Tibial nerve (tissue), 4 donors: ENCODE data around the gene PNPLA5. TPM values are rescaled to one million over a fixed set of nuclear protein-coding genes. Genes with fewer than 3 reads are reported as not detected.

Source experiments
- DNase-seq, 2 donors: peaks; one replicate each; pipeline ENCODE4 v3.0.0-alpha.2; 2019; ENCODE audit warnings: low spot score in 2 of 2
- H3K27ac ChIP-seq, 4 donors: fragments of 200-600 bp; sonication (generic) in 3 of 4; one replicate each; pipeline ENCODE4 v1.5.1; 2017 to 2019; ENCODE audit warnings: mild to moderate bottlenecking in 1 of 4
- H3K27me3 ChIP-seq, 2 donors: fragments of 200-600 bp; sonication (generic) in 1 of 2; one replicate each; pipeline versions ENCODE4 v1.5.1 to v1.6.0; 2017 to 2019
- H3K36me3 ChIP-seq, 3 donors: fragments of 200-600 bp; sonication (generic); one replicate each; pipeline ENCODE4 v1.5.1; 2018 to 2019
- H3K4me1 ChIP-seq, 4 donors: fragments of 200-600 bp; sonication (generic) in 3 of 4; one replicate each; pipeline ENCODE4 v1.5.1; 2017 to 2019
- H3K4me3 ChIP-seq, 4 donors: fragments of 200-600 bp; sonication (generic) in 3 of 4; one replicate each; pipeline ENCODE4 v1.5.1; 2017 to 2019; ENCODE audit warnings: mild to moderate bottlenecking in 1 of 4, moderate library complexity in 1 of 4
- H3K9me3 ChIP-seq, 4 donors: fragments of 200-600 bp; sonication (generic) in 3 of 4; one replicate each; pipeline ENCODE4 v1.5.1; 2017 to 2019
- CTCF ChIP-seq, 5 experiments: fragments of 200-600 bp in 3 of 5; fragments of 450-650 bp in 2 of 5; sonication (generic) in 3 of 5; IDR thresholded peaks; one replicate each; pipeline ENCODE4 v1.5.1; 2016 to 2019; ENCODE audit warnings: antibody characterized with exemption in 5 of 5, mild to moderate bottlenecking in 3 of 5, moderate library complexity in 2 of 5
- EP300 ChIP-seq, 2 donors: sonication (generic); formaldehyde crosslinking; IDR thresholded peaks; one replicate each; pipeline ENCODE4 v1.6.1; 2017; ENCODE audit warnings: antibody characterized with exemption in 2 of 2, mild to moderate bottlenecking in 1 of 2
- WGBS, 2 donors: methylation state at CpG; one replicate each; pipeline ENCODE4 v1.1.5; 2018; 5-methylcytosine and 5-hydroxymethylcytosine counted together
- total RNA-seq, 4 donors: library from RNA; depleted of rRNA; stranded (reverse); fragments of >200 nt; gene quantifications; one replicate each; pipeline ENCODE4 v1.1.0, GENCODE V29; 2016

The PNPLA5 gene
- total RNA-seq, 4 donors from 2014 or later, result not detected

- TF ChIP-seq EP300 (IDR thresholded peaks at IDR 0.05) (peak; percentile 12 to 81), CTCF (IDR thresholded peaks at IDR 0.05) (no peak)
- peak; percentile 70 to 79 for DNase-seq
- H3K27ac ChIP-seq, result peak overlapping the region; percentile 64 to 81 (median 72)
Observed at GRCh38 chr22:43829904-43830851, 61.6 kb downstream of the PNPLA5 start.

More at GRCh38 chr22:43829904-43830851, 61.6 kb downstream of the PNPLA5 start:
- Histone ChIP-seq H3K36me3 (no peaks in the 10 kb centered on the region), H3K9me3 (no peaks in the 10 kb centered on the region), H3K27me3 (no peaks in the 10 kb centered on the region), H3K4me1 (peaks cover 0 to 30% (median 7%) of the 10 kb centered on the region in 4 donors), H3K4me3 (no peak overlapping the region)
- WGBS, 2 donors, result 60 to 65% methylated on average over 30 to 33 of the region's 33 CpGs

Other genes starting within 250 kb of the PNPLA5 start
- gene EFCAB6, start 79.7 kb downstream of the PNPLA5 start, total RNA-seq, result 1 to 10 TPM; 3.3 to 9.2 (median 6.8) TPM
- gene SULT4A1, start 29.5 kb downstream of the PNPLA5 start, total RNA-seq, result 1 to 10 TPM in 1 of 4 donors, not detected in 3; 1.3 TPM
- gene PNPLA3, start 31.8 kb upstream of the PNPLA5 start, total RNA-seq, result 1 to 10 TPM in 2 of 4 donors, under 1 TPM in 2; 0.44 to 9.3 (median 1.1) TPM
- 10 to 100 TPM; 24.3 to 29.4 (median 28.1) TPM for gene SAMM50, start 63.4 kb upstream of the PNPLA5 start, total RNA-seq
- gene PARVB, start 132.3 kb upstream of the PNPLA5 start, total RNA-seq, result 10 to 100 TPM; 33.5 to 73.5 (median 41.5) TPM